ENCODE data around the gene OR2D3. TPM values are rescaled to one million over a fixed set of nuclear protein-coding genes. Genes with fewer than 3 reads are reported as not detected.

Gene OR2D3
- total RNA-seq, 1 experiment from 2014 or later = not detected

GRCh38 chr11:6931146-6931713 lies 10.4 kb downstream of the OR2D3 start:
- H3K4me2 ChIP-seq = no peak overlapping the region
- DNase-seq = no peak
- ChIA-PET POLR2A (ENCODE audit: unreplicated experiment) (no interaction called here), CTCF (no interaction called here)
- no peak overlapping the region for H2AFZ ChIP-seq
- H3K9me2 ChIP-seq (ENCODE audit: insufficient read depth) = no peaks in the 10 kb centered on the region
- H3K79me2 ChIP-seq (ENCODE audit: low read depth) = no peaks in the 10 kb centered on the region
- intact Hi-C loops (cut with micrococcal nuclease; ENCODE audit: unreplicated experiment) = no loop called here
- no peak overlapping the region for H3K4me3 ChIP-seq
- H4K20me1 ChIP-seq (ENCODE audit: insufficient read depth) = no peaks in the 10 kb centered on the region
- no TSS peak for BruUV-seq (replicated peaks)
- no peaks in the 10 kb centered on the region for H3K27me3 ChIP-seq (ENCODE audit: insufficient read depth, low read depth)
- TF ChIP-seq EZH2 (IDR thresholded peaks at IDR 0.05; ENCODE audit: low read depth) (no peak), CTCF (conservative IDR thresholded peaks at IDR 0.05) (no peak)
- no peaks in the 10 kb centered on the region for H3K9me3 ChIP-seq (ENCODE audit: insufficient read depth, low read depth)
- H3F3A ChIP-seq (ENCODE audit: insufficient read depth, low read depth) = no peaks in the 10 kb centered on the region
- no peak overlapping the region for H3K27ac ChIP-seq
- no peaks in the 10 kb centered on the region for H3K36me3 ChIP-seq (ENCODE audit: low read depth)
- peaks cover 10% of the 10 kb centered on the region; the same call in 1 of the 2 replicates for H3K4me1 ChIP-seq (replicated peaks; ENCODE audit: insufficient read depth)

DNA sequence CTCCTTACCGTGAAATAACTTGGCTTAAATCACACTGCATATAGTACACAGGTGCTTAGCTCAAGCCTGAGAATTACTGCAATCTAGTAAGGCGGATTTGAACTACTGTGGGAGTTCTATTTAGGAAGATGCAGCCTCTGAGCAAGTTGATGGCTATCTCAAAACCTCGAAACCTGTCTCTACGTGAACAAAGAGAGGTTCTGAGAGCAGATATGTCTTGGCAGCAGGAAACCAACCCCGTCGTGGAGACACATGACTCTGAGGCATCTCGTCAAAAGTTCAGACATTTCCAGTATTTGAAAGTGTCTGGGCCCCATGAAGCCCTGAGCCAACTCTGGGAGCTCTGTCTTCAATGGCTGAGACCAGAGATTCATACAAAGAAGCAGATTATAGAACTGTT lies 11.3 kb downstream of the OR2D3 start:
- H3K27me3 ChIP-seq (ENCODE audit: insufficient read depth, low read depth) = no peaks in the 10 kb centered on the region
- H2AFZ ChIP-seq = no peak overlapping the region
- H3K27ac ChIP-seq = no peak overlapping the region
- no peak overlapping the region for H3K4me3 ChIP-seq
- BruUV-seq (replicated peaks) = no TSS peak
- ChIA-PET POLR2A (ENCODE audit: unreplicated experiment) (no interaction called here), CTCF (no interaction called here)
- TF ChIP-seq CTCF (conservative IDR thresholded peaks at IDR 0.05) (no peak), EZH2 (IDR thresholded peaks at IDR 0.05; ENCODE audit: low read depth) (no peak)
- peaks cover 10% of the 10 kb centered on the region; the same call in 1 of the 2 replicates for H3K4me1 ChIP-seq (replicated peaks; ENCODE audit: insufficient read depth)
- no peaks in the 10 kb centered on the region for H3K9me2 ChIP-seq (ENCODE audit: insufficient read depth)
- H3K36me3 ChIP-seq (ENCODE audit: low read depth) = no peaks in the 10 kb centered on the region
- intact Hi-C loops (cut with micrococcal nuclease; ENCODE audit: unreplicated experiment) = no loop called here
- no peaks in the 10 kb centered on the region for H3K9me3 ChIP-seq (ENCODE audit: insufficient read depth, low read depth)
- DNase-seq = no peak
- H3K4me2 ChIP-seq = no peak overlapping the region
- no peaks in the 10 kb centered on the region for H4K20me1 ChIP-seq (ENCODE audit: insufficient read depth)
- H3K79me2 ChIP-seq (ENCODE audit: low read depth) = no peaks in the 10 kb centered on the region
- H3F3A ChIP-seq (ENCODE audit: insufficient read depth, low read depth) = no peaks in the 10 kb centered on the region

GRCh38 chr11:6941970-6942369 lies 21.2 kb downstream of the OR2D3 start:
- Histone ChIP-seq H3K4me1 (replicated peaks; ENCODE audit: insufficient read depth) (no peaks in the 10 kb centered on the region), H3K36me3 (ENCODE audit: low read depth) (no peaks in the 10 kb centered on the region), H3K27ac (no peak overlapping the region), H3K9me3 (ENCODE audit: insufficient read depth, low read depth) (no peaks in the 10 kb centered on the region), H3K79me2 (ENCODE audit: low read depth) (no peaks in the 10 kb centered on the region), H3K9me2 (ENCODE audit: insufficient read depth) (no peaks in the 10 kb centered on the region), H2AFZ (no peak overlapping the region), H3F3A (ENCODE audit: insufficient read depth, low read depth) (no peaks in the 10 kb centered on the region), H4K20me1 (ENCODE audit: insufficient read depth) (no peaks in the 10 kb centered on the region), H3K4me2 (no peak overlapping the region), H3K27me3 (ENCODE audit: insufficient read depth, low read depth) (no peaks in the 10 kb centered on the region), H3K4me3 (no peak overlapping the region)
- no TSS peak for BruUV-seq (replicated peaks)
- intact Hi-C loops (cut with micrococcal nuclease; ENCODE audit: unreplicated experiment) = no loop called here
- DNase-seq = no peak
- ChIA-PET CTCF (no interaction called here), POLR2A (ENCODE audit: unreplicated experiment) (no interaction called here)
- TF ChIP-seq EZH2 (IDR thresholded peaks at IDR 0.05; ENCODE audit: low read depth) = no peak
- TF ChIP-seq CTCF (conservative IDR thresholded peaks at IDR 0.05) = no peak
